ENCODE measurements around the gene KRT74. TPM values are rescaled to one million over a fixed set of nuclear protein-coding genes. Genes with fewer than 3 reads are reported as not detected.

KRT74 gene
- total RNA-seq, 1 experiment from 2014 or later, result not detected

DNA sequence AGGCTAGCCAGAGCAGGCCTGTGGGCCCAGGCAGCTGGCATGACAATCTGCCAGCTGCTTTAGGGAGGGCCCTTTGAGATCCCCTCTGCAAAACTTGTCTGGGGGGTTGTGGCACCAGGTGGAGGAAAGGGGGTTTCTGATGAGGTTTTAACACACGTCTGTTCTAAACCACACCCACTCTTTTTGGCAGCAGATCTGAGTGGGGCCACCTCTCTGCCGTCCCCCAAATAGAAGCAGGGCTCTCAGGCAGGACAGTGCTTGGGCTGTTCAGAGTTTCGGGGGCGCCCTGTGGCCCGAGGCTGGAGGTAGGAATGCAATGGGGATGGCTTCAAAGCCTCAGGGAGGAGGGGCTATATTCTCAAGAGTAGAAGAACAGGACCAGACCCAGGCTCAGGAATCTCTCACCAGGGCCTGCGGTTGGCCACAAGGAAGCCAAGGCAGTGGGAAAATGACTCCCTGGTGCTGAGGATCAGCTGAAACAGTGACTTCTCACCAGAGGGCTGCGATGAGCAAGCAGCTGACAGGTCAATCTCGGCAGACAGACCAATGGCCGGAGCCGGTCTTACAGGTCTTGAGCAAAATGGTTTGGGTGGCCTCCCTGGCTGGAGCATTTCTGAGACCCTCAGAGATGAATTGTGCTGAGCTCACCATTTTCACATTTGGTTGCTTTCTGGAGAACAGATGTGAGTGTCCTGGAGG, 51.9 kb downstream of the KRT74 start:
- TF ChIP-seq, protein P1, sequence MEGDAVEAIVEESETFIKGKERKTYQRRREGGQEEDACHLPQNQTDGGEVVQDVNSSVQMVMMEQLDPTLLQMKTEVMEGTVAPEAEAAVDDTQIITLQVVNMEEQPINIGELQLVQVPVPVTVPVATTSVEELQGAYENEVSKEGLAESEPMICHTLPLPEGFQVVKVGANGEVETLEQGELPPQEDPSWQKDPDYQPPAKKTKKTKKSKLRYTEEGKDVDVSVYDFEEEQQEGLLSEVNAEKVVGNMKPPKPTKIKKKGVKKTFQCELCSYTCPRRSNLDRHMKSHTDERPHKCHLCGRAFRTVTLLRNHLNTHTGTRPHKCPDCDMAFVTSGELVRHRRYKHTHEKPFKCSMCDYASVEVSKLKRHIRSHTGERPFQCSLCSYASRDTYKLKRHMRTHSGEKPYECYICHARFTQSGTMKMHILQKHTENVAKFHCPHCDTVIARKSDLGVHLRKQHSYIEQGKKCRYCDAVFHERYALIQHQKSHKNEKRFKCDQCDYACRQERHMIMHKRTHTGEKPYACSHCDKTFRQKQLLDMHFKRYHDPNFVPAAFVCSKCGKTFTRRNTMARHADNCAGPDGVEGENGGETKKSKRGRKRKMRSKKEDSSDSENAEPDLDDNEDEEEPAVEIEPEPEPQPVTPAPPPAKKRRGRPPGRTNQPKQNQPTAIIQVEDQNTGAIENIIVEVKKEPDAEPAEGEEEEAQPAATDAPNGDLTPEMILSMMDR (IDR thresholded peaks at IDR 0.05; ENCODE audit: insufficient read depth in 1 of 2, low read depth in 1 of 2, low read length in 1 of 2, severe bottlenecking in 1 of 2, unreplicated experiment in 1 of 2), result no peak
- no peaks in the 10 kb centered on the region for H3K9me3 Mint-ChIP-seq (ENCODE audit: unreplicated experiment)
- no peaks in the 10 kb centered on the region for H3K4me1 Mint-ChIP-seq (ENCODE audit: low read depth, unreplicated experiment)
- BruUV-seq (replicated peaks), result no TSS peak
- Histone ChIP-seq H3K27me3 (replicated peaks; ENCODE audit: control insufficient read depth, insufficient read depth, low read length) (no peaks in the 10 kb centered on the region), H3K36me3 (ENCODE audit: control insufficient read depth, insufficient read depth, low read length) (no peaks in the 10 kb centered on the region), H3K4me1 (peaks cover 19% of the 10 kb centered on the region), H3K4me3 (ENCODE audit: low read depth, low read length) (no peak overlapping the region), H3K9me3 (no peaks in the 10 kb centered on the region)
- H3K27ac Mint-ChIP-seq (ENCODE audit: unreplicated experiment), result no peak overlapping the region
- H3K27me3 Mint-ChIP-seq (ENCODE audit: insufficient read depth, unreplicated experiment), result no peaks in the 10 kb centered on the region
- H3K4me3 Mint-ChIP-seq (ENCODE audit: unreplicated experiment), result no peak overlapping the region
- intact Hi-C loops (cut with micrococcal nuclease; ENCODE audit: unreplicated experiment), result no loop called here
- ChIA-PET CTCF (interaction anchor here (0.8 kb wide), 1 partner anchor 14 kb away, joined by 3 read pairs; no protein-coding TSS in a partner anchor), POLR2A (no interaction called here)
- no peak for DNase-seq
- no peaks in the 10 kb centered on the region for H3K36me3 Mint-ChIP-seq (ENCODE audit: insufficient read depth, unreplicated experiment)

DNA sequence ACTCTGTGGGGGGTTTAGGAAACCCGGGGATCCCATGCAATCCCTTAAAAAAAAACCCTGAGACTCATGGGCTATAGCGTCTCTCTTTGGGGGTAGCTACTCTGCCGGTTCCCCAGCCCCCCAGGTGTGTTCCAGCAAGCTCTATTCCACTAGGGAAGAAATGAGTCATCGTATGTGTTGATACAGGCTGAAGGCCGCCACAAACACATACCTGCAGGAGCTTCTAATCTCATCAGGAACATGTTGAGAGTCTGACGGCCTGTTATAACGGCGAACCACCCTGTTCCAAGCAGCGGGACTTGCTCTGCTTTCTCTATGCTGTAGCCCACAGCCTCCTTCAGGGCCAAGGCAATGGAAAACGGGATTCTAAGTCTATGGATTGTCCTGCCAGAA, 52.5 kb downstream of the KRT74 start:
- TF ChIP-seq, protein P1 (IDR thresholded peaks at IDR 0.05; ENCODE audit: insufficient read depth in 1 of 2, low read depth in 1 of 2, low read length in 1 of 2, severe bottlenecking in 1 of 2, unreplicated experiment in 1 of 2), result no peak
- ChIA-PET CTCF (interaction anchor here (0.7 kb wide), 1 partner anchor 26 kb away, joined by 3 read pairs; no protein-coding TSS in a partner anchor), POLR2A (no interaction called here)
- Mint-ChIP-seq H3K4me1 (ENCODE audit: low read depth, unreplicated experiment) (no peaks in the 10 kb centered on the region), H3K36me3 (ENCODE audit: insufficient read depth, unreplicated experiment) (no peaks in the 10 kb centered on the region), H3K4me3 (ENCODE audit: unreplicated experiment) (no peak overlapping the region), H3K27ac (ENCODE audit: unreplicated experiment) (no peak overlapping the region), H3K9me3 (ENCODE audit: unreplicated experiment) (no peaks in the 10 kb centered on the region), H3K27me3 (ENCODE audit: insufficient read depth, unreplicated experiment) (no peaks in the 10 kb centered on the region)
- no peak for DNase-seq
- no TSS peak for BruUV-seq (replicated peaks)
- Histone ChIP-seq H3K4me1 (peaks cover 19% of the 10 kb centered on the region), H3K9me3 (no peaks in the 10 kb centered on the region), H3K36me3 (ENCODE audit: control insufficient read depth, insufficient read depth, low read length) (no peaks in the 10 kb centered on the region), H3K4me3 (ENCODE audit: low read depth, low read length) (no peak overlapping the region), H3K27me3 (replicated peaks; ENCODE audit: control insufficient read depth, insufficient read depth, low read length) (no peaks in the 10 kb centered on the region)
- intact Hi-C loops (cut with micrococcal nuclease; ENCODE audit: unreplicated experiment), result no loop called here

DNA sequence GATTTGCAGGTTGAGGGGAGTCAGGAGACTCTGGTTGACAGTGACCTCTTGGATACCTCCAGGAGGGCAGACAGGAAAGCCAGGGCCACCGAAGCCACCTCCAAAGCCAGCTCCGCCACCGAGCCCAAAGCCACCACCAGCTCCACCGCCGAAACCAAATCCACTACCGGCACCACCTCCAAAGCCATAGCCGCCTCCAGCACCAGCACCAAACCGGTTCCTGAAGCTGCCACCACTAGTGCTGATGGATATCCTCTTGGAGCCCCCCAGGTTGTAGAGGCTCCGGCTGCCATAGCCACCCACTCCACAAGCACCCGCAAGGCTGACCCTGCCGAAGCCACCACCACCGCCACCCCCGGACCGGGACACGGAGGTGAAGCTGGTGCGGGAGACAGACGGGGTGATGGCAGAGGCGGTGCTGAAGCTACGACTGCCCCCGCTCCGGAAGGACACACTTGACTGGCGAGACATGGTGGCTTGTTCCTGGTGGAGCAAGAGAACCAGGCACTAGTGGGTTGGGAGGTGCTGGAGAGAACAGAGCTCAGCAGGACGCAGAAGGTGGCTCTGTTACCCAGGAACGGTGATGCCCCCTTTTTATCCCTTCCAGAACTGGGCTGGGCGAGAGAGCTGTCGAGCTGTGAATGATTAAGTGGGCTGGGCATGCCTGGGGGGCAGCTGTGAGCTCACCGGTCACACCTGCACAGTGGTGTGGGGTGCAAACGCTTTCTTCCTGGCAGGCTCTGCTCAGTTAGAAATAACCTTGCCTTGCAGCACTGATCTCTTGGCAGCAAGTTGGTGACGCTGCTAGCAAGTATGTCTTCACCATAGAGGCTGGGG, 53.6 kb downstream of the KRT74 start, which contains the start of gene KRT5:
KRT5 (minus strand) TSS at position 569 of the 837 bp plus-strand sequence; CDS start at position 471, 98 bp downstream.
- no peaks in the 10 kb centered on the region for H3K36me3 Mint-ChIP-seq (ENCODE audit: insufficient read depth, unreplicated experiment)
- CTCF ChIA-PET, result no interaction called here
- no peak within 1 kb of the TSS for H3K4me3 ChIP-seq (ENCODE audit: low read depth, low read length)
- POLR2A ChIA-PET, result no interaction called here
- H3K4me3 Mint-ChIP-seq (ENCODE audit: unreplicated experiment), result no peak within 1 kb of the TSS
- no peaks in the 10 kb centered on the region for H3K9me3 ChIP-seq
- no peaks in the 10 kb centered on the region for H3K9me3 Mint-ChIP-seq (ENCODE audit: unreplicated experiment)
- no peaks in the 10 kb centered on the region for H3K4me1 Mint-ChIP-seq (ENCODE audit: low read depth, unreplicated experiment)
- H3K36me3 ChIP-seq (ENCODE audit: control insufficient read depth, insufficient read depth, low read length), result no peaks in the 10 kb centered on the region
- peak in 1 of 2 experiments; percentile 27 for DNase-seq
- no peak within 1 kb of the TSS for H3K27ac Mint-ChIP-seq (ENCODE audit: unreplicated experiment)
- H3K4me1 ChIP-seq, result peaks cover 19% of the 10 kb centered on the region
- TF ChIP-seq, protein P1 (IDR thresholded peaks at IDR 0.05; ENCODE audit: insufficient read depth in 1 of 2, low read depth in 1 of 2, low read length in 1 of 2, severe bottlenecking in 1 of 2, unreplicated experiment in 1 of 2), result no peak
- no peaks in the 10 kb centered on the region for H3K27me3 Mint-ChIP-seq (ENCODE audit: insufficient read depth, unreplicated experiment)
- H3K27me3 ChIP-seq (replicated peaks; ENCODE audit: control insufficient read depth, insufficient read depth, low read length), result no peaks in the 10 kb centered on the region
- intact Hi-C loops (cut with micrococcal nuclease; ENCODE audit: unreplicated experiment), result no loop called here
- BruUV-seq (replicated peaks), result no TSS peak

Measured in Caco-2 (cell line).